IMR-90 (cell line): ENCODE data around the gene C17orf78. TPM values are rescaled to one million over a fixed set of nuclear protein-coding genes. Genes with fewer than 3 reads are reported as not detected.

ENCODE experiments used
- ATAC-seq: fragments of 200-7000 bp; cut with Tn5 transposase; 2 replicates; pipeline ENCODE4 v1.9.1; 2020; ENCODE audit warnings: low read depth, mild to moderate bottlenecking, moderate library complexity
- BruUV-seq: library from RNA; stranded (reverse); fragments of 400-500 nt; replicated peaks from 2 replicates; lab custom pipeline; 2021; lab: Mats Ljungman, UMichigan
- CTCF ChIA-PET: fragments of 300-600 bp; formaldehyde crosslinking; extraction: SDS; loops from one replicate; lab custom pipeline; 2021; ENCODE audit warnings: antibody characterized with exemption; lab: Yijun Ruan, JAX
- POLR2A ChIA-PET: fragments of 300-600 bp; sonication (Branson Sonifier 250); formaldehyde crosslinking; loops from one replicate; lab custom pipeline; 2022; ENCODE audit warnings: antibody characterized with exemption; ENCODE audit not compliant: unreplicated experiment; lab: Charles Lee
- DNase-seq: peaks from one replicate; pipeline ENCODE4 v3.0.0; 2013
- H2AFZ ChIP-seq: replicated peaks from 2 replicates; pipeline ENCODE3; 2013; ENCODE audit warnings: low read length, mild to moderate bottlenecking; ENCODE audit not compliant: poor library complexity
- H2AK5ac ChIP-seq: 2 replicates; pipeline ENCODE4 v1.6.1; 2013; ENCODE audit warnings: low read depth, low read length, inconsistent platforms
- H2AK9ac ChIP-seq: replicated peaks from 2 replicates; pipeline ENCODE3; 2013; ENCODE audit warnings: mild to moderate bottlenecking, low read depth, low read length, moderate library complexity; ENCODE audit not compliant: poor library complexity
- H2BK120ac ChIP-seq: 2 replicates; pipeline ENCODE4 v1.6.1; 2013; ENCODE audit warnings: low read depth, low read length, inconsistent platforms
- H2BK15ac ChIP-seq: 3 replicates; pipeline ENCODE4 v1.6.1; 2013; ENCODE audit warnings: low read depth, low read length, inconsistent platforms
- H2BK20ac ChIP-seq: 2 replicates; pipeline ENCODE4 v1.6.1; 2013; ENCODE audit warnings: low read depth, mild to moderate bottlenecking, inconsistent platforms, low read length, moderate library complexity
- H2BK5ac ChIP-seq: 2 replicates; pipeline ENCODE4 v1.6.1; 2013; ENCODE audit warnings: mild to moderate bottlenecking, low read depth, low read length, inconsistent platforms; ENCODE audit not compliant: poor library complexity, severe bottlenecking
- H3K14ac ChIP-seq: replicated peaks from 2 replicates; pipeline ENCODE4 v1.6.1; 2013; ENCODE audit warnings: low read depth, low read length, inconsistent platforms
- H3K18ac ChIP-seq: 2 replicates; pipeline ENCODE4 v1.6.1; 2013; ENCODE audit warnings: low read depth, low read length, control low read depth
- H3K23ac ChIP-seq: 2 replicates; pipeline ENCODE4 v1.6.1; 2013; ENCODE audit warnings: low read depth, low read length, inconsistent platforms
- H3K27ac ChIP-seq: 2 replicates; pipeline ENCODE4 v1.5.1; 2013; ENCODE audit warnings: mild to moderate bottlenecking, control low read depth, low read length; ENCODE audit not compliant: insufficient read depth
- H3K27me3 ChIP-seq: 2 replicates; pipeline ENCODE4 v1.6.1; 2013; ENCODE audit warnings: low read length; ENCODE audit not compliant: control insufficient read depth, insufficient read depth
- H3K36me3 ChIP-seq: 2 replicates; pipeline ENCODE4 v1.6.1; 2013; ENCODE audit warnings: low read length, mixed read lengths; ENCODE audit not compliant: control insufficient read depth, insufficient read depth
- H3K4ac ChIP-seq: 2 replicates; pipeline ENCODE4 v1.6.1; 2013; ENCODE audit warnings: low read depth, low read length, inconsistent platforms
- H3K4me1 ChIP-seq: 2 replicates; pipeline ENCODE4 v1.6.1; 2013; ENCODE audit warnings: low read length, mixed read lengths; ENCODE audit not compliant: control insufficient read depth, insufficient read depth
- H3K4me2 ChIP-seq: 2 replicates; pipeline ENCODE4 v1.6.1; 2013; ENCODE audit warnings: low read depth, mild to moderate bottlenecking, control low read depth, low read length, moderate library complexity
- H3K4me3 ChIP-seq: 2 replicates; pipeline ENCODE4 v1.5.1; 2013; ENCODE audit warnings: low read depth, mild to moderate bottlenecking, control low read depth, low read length, moderate library complexity; ENCODE audit not compliant: insufficient read depth
- H3K56ac ChIP-seq: 2 replicates; pipeline ENCODE4 v1.6.1; 2013; ENCODE audit warnings: low read length, inconsistent platforms; ENCODE audit not compliant: insufficient read depth; ENCODE audit errors: extremely low read depth
- H3K79me1 ChIP-seq, 2 experiments: 2 replicates each; pipeline ENCODE4 v1.6.1; 2013; ENCODE audit warnings: low read length in 2 of 2, inconsistent platforms in 1 of 2, low read depth in 1 of 2
- H3K9ac ChIP-seq: 2 replicates; pipeline ENCODE4 v1.6.1; 2013; ENCODE audit warnings: low read depth, low read length, control low read depth
- H3K9me1 ChIP-seq: 2 replicates; pipeline ENCODE4 v1.6.1; 2013; ENCODE audit warnings: low read length, inconsistent platforms; ENCODE audit not compliant: insufficient read depth
- H3K9me3 ChIP-seq: 2 replicates; pipeline ENCODE4 v1.6.1; 2013; ENCODE audit warnings: low read length; ENCODE audit not compliant: control insufficient read depth, insufficient read depth
- H4K20me1 ChIP-seq: 2 replicates; pipeline ENCODE4 v1.6.1; 2013; ENCODE audit warnings: low read length, inconsistent platforms; ENCODE audit not compliant: insufficient read depth
- H4K5ac ChIP-seq: 2 replicates; pipeline ENCODE4 v1.6.1; 2013; ENCODE audit warnings: mild to moderate bottlenecking, low read depth, low read length, control low read depth
- H4K8ac ChIP-seq, 2 experiments: 2 replicates each; pipeline ENCODE4 v1.6.1; 2013; ENCODE audit warnings: low read depth in 2 of 2, low read length in 2 of 2, control low read depth in 1 of 2, inconsistent platforms in 1 of 2
- H4K91ac ChIP-seq: 2 replicates; pipeline ENCODE4 v1.6.1; 2013; ENCODE audit warnings: low read depth, low read length, inconsistent platforms; ENCODE audit not compliant: insufficient read depth
- NFE2L2 ChIP-seq: fragments of 150-350 bp; IDR thresholded peaks from 2 replicates; pipeline ENCODE4 v1.6.1; 2016; ENCODE audit warnings: low read depth, mild to moderate bottlenecking, low read length
- RAD21 ChIP-seq: IDR thresholded peaks from 2 replicates; pipeline ENCODE4 v1.6.1; 2012; ENCODE audit warnings: low read length, improper control_type of control experiment
- WGBS, 2 experiments: methylation state at CpG; one replicate each; pipeline versions ENCODE4 v1.1.5 to v1.1.7; 2013; ENCODE audit warnings: missing lambda C conversion rate in 2 of 2; ENCODE audit not compliant: insufficient read length in 1 of 2; ENCODE audit errors: extremely low coverage in 2 of 2; 5-methylcytosine and 5-hydroxymethylcytosine counted together
- dilution Hi-C: fragments of 300-500 bp; cut with HindIII; formaldehyde crosslinking; loops from one replicate; pipeline ENCODE4 v1.14.3; 2018; ENCODE audit warnings: low sequenced_read_pairs; ENCODE audit not compliant: unreplicated experiment
- in situ Hi-C: fragments of 300-500 bp; cut with MboI; formaldehyde crosslinking; loops from 3 replicates; pipeline ENCODE4 v1.14.3; 2019; ENCODE audit warnings: low sequenced_read_pairs, inconsistent platforms, mixed read lengths
- intact Hi-C: fragments of 100-400 bp; cut with micrococcal nuclease; formaldehyde crosslinking; loops from 2 replicates; pipeline ENCODE4 v1.10.0; 2022
- polyA plus RNA-seq, 3 experiments: library from polyadenylated mRNA; depleted of rRNA; stranded (reverse); fragments of >200 nt; gene quantifications; 2 replicates each; pipeline ENCODE4 v1.2.3, GENCODE V29; 2012; ENCODE audit warnings: low replicate concordance in 1 of 3
- total RNA-seq: library from RNA; depleted of rRNA; stranded (reverse); fragments of >200 nt; gene quantifications from 2 replicates; pipeline ENCODE4 v1.2.3, GENCODE V29; 2012
- TF ChIP-seq, protein P1 (sequence below): conservative IDR thresholded peaks from 2 replicates; pipeline ENCODE4 v1.5.1; 2012; ENCODE audit warnings: mild to moderate bottlenecking, low read depth, low read length, improper control_type of control experiment

C17orf78 gene
- total and polyA plus RNA-seq, 2 of the 4 experiments (the other 2 are of a cell fraction): not detected

GRCh38 chr17:37438141-37438540, 62.4 kb downstream of the C17orf78 start:
- peaks cover 8% of the 10 kb centered on the region for H3K9me1 ChIP-seq
- intact Hi-C loops (no loop called here), in situ Hi-C loops (no loop called here), dilution Hi-C loops (no loop called here)
- no peak overlapping the region for H3K14ac ChIP-seq
- no peaks in the 10 kb centered on the region for H3K9me3 ChIP-seq
- H3K4me3 ChIP-seq: no peak overlapping the region
- no peak overlapping the region for H4K5ac ChIP-seq
- no peak overlapping the region for H2AFZ ChIP-seq
- H3K4ac ChIP-seq: no peak overlapping the region
- H3K27ac ChIP-seq: no peak overlapping the region
- ChIA-PET POLR2A (no interaction called here), CTCF (interaction anchor here (1.4 to 1.5 kb wide), 2 partner anchors 9 to 11 kb away, joined by 3 to 5 read pairs; no protein-coding TSS in a partner anchor)
- no peak overlapping the region for H3K18ac ChIP-seq
- ATAC-seq: no peak
- no peak overlapping the region for H2BK20ac ChIP-seq
- H2AK5ac ChIP-seq: no peak overlapping the region
- no peaks in the 10 kb centered on the region for H3K27me3 ChIP-seq
- peaks cover 4% of the 10 kb centered on the region for H3K4me1 ChIP-seq
- no peak overlapping the region for H2AK9ac ChIP-seq
- WGBS, 2 experiments: no CpG with 5 or more reads among the region's 4 CpGs
- H3K79me1 ChIP-seq: peaks cover 19 to 35% of the 10 kb centered on the region in 2 experiments
- peaks cover 26% of the 10 kb centered on the region for H3K36me3 ChIP-seq
- H4K91ac ChIP-seq: no peak overlapping the region
- H3K23ac ChIP-seq: no peak overlapping the region
- no TSS peak for BruUV-seq
- TF ChIP-seq, protein P1, sequence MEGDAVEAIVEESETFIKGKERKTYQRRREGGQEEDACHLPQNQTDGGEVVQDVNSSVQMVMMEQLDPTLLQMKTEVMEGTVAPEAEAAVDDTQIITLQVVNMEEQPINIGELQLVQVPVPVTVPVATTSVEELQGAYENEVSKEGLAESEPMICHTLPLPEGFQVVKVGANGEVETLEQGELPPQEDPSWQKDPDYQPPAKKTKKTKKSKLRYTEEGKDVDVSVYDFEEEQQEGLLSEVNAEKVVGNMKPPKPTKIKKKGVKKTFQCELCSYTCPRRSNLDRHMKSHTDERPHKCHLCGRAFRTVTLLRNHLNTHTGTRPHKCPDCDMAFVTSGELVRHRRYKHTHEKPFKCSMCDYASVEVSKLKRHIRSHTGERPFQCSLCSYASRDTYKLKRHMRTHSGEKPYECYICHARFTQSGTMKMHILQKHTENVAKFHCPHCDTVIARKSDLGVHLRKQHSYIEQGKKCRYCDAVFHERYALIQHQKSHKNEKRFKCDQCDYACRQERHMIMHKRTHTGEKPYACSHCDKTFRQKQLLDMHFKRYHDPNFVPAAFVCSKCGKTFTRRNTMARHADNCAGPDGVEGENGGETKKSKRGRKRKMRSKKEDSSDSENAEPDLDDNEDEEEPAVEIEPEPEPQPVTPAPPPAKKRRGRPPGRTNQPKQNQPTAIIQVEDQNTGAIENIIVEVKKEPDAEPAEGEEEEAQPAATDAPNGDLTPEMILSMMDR: 0 out of 2 replicates have a peak, but pooled peaks have one; percentile 8
- TF ChIP-seq RAD21 (no peak), NFE2L2 (no peak)
- no peak overlapping the region for H3K4me2 ChIP-seq
- DNase-seq: no peak
- H2BK120ac ChIP-seq: no peak overlapping the region
- no peaks in the 10 kb centered on the region for H4K20me1 ChIP-seq
- H3K56ac ChIP-seq: no peak overlapping the region
- no peak overlapping the region for H3K9ac ChIP-seq
- H2BK5ac ChIP-seq: no peak overlapping the region
- no peak overlapping the region for H4K8ac ChIP-seq
- no peak overlapping the region for H2BK15ac ChIP-seq
